ENCODE measurements around the gene VPS25.

DNA sequence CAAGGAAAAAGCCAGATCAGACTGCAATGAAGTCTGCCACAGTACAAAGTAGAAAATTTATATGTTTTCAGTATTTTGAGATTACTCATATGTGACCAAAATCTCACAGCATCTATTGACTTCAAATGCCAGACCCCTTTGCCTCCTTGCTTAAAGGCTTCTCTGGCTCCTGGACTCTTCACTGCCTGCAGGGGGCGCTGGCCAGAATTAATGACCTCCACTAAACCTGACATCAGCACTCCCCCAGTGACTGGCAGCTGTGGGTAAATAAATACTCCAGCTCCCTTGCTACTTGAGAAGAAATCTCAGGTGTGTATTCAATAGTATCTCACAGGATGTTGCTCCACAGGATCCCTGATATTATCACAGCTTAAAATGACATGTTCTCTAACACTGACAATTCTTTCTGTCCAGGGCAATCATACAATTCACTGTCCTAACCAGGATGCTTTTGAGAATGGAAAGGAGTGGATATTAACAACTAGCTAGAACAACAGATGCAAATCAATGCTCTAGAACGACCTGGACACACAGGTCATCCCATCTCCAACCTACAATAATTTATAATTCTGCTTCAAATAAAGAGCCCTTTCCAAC, 46.8 kb downstream of the VPS25 start:
- TF ChIP-seq CTCF (IDR thresholded peaks at IDR 0.05) (peak; percentile 39 to 73 (median 42)), EP300 (IDR thresholded peaks at IDR 0.05) (no peak)
